DND-41 (cell line): ENCODE measurements around the gene MORN1.

Source experiments
- ATAC-seq: fragments of 200-7000 bp; cut with Tn5 transposase; 3 replicates; pipeline ENCODE4 v1.9.1; 2021; ENCODE audit warnings: low read depth; ENCODE audit not compliant: insufficient read depth
- DNase-seq: peaks from one replicate; pipeline ENCODE4 v3.0.0-alpha.2; 2020
- H2AFZ ChIP-seq: 2 replicates; pipeline ENCODE4 v1.6.0; 2012; ENCODE audit warnings: low read depth, low read length
- H3K27ac ChIP-seq: 2 replicates; pipeline ENCODE4 v1.5.1; 2012; ENCODE audit warnings: low read length, inconsistent platforms
- H3K27me3 ChIP-seq: fragments of 200-600 bp; sonication (generic); 2 replicates; pipeline ENCODE4 v1.6.0; 2012; ENCODE audit warnings: low read length, mild to moderate bottlenecking, inconsistent platforms; ENCODE audit not compliant: insufficient read depth, poor library complexity
- H3K36me3 ChIP-seq: 2 replicates; pipeline ENCODE4 v1.5.1; 2012; ENCODE audit warnings: low read length, inconsistent platforms; ENCODE audit not compliant: insufficient read depth
- H3K4me1 ChIP-seq: 2 replicates; pipeline ENCODE4 v1.5.1; 2012; ENCODE audit warnings: mild to moderate bottlenecking, low read length; ENCODE audit not compliant: insufficient read depth
- H3K4me2 ChIP-seq: 2 replicates; pipeline ENCODE4 v1.6.0; 2012; ENCODE audit warnings: mild to moderate bottlenecking, moderate library complexity, low read length, inconsistent platforms; ENCODE audit not compliant: insufficient read depth
- H3K4me3 ChIP-seq, 2 experiments: fragments of 200-600 bp in 1 of 2; shearing (Covaris generic) in 1 of 2; 2 replicates each; pipeline ENCODE4 v1.5.1; 2012 to 2016; ENCODE audit warnings: inconsistent platforms in 2 of 2, low read length in 2 of 2, mild to moderate bottlenecking in 2 of 2, low read depth in 1 of 2, moderate library complexity in 1 of 2
- H3K79me2 ChIP-seq: 2 replicates; pipeline ENCODE4 v1.6.0; 2012; ENCODE audit warnings: low read length, inconsistent platforms; ENCODE audit not compliant: insufficient read depth
- H3K9ac ChIP-seq: 2 replicates; pipeline ENCODE4 v1.6.0; 2012; ENCODE audit warnings: low read depth, mild to moderate bottlenecking, inconsistent platforms, low read length, moderate library complexity
- H3K9me3 ChIP-seq: 2 replicates; pipeline ENCODE4 v1.5.1; 2012; ENCODE audit warnings: low read length, moderate library complexity, mild to moderate bottlenecking, inconsistent platforms; ENCODE audit not compliant: insufficient read depth, severe bottlenecking
- H4K20me1 ChIP-seq: 2 replicates; pipeline ENCODE4 v1.6.0; 2012; ENCODE audit warnings: low read length; ENCODE audit not compliant: insufficient read depth
- CTCF ChIP-seq: IDR thresholded peaks from 2 replicates; pipeline ENCODE4 v1.5.1; 2012; ENCODE audit warnings: borderline replicate concordance, low read length, moderate library complexity, mild to moderate bottlenecking; ENCODE audit not compliant: poor library complexity, severe bottlenecking; ENCODE audit errors: extremely low read depth
- EZH2 ChIP-seq: IDR thresholded peaks from 3 replicates; pipeline ENCODE4 v1.6.1; 2012; ENCODE audit warnings: borderline replicate concordance, low read depth, mild to moderate bottlenecking, moderate library complexity, low read length, inconsistent platforms; ENCODE audit not compliant: severe bottlenecking

The MORN1 gene

DNA sequence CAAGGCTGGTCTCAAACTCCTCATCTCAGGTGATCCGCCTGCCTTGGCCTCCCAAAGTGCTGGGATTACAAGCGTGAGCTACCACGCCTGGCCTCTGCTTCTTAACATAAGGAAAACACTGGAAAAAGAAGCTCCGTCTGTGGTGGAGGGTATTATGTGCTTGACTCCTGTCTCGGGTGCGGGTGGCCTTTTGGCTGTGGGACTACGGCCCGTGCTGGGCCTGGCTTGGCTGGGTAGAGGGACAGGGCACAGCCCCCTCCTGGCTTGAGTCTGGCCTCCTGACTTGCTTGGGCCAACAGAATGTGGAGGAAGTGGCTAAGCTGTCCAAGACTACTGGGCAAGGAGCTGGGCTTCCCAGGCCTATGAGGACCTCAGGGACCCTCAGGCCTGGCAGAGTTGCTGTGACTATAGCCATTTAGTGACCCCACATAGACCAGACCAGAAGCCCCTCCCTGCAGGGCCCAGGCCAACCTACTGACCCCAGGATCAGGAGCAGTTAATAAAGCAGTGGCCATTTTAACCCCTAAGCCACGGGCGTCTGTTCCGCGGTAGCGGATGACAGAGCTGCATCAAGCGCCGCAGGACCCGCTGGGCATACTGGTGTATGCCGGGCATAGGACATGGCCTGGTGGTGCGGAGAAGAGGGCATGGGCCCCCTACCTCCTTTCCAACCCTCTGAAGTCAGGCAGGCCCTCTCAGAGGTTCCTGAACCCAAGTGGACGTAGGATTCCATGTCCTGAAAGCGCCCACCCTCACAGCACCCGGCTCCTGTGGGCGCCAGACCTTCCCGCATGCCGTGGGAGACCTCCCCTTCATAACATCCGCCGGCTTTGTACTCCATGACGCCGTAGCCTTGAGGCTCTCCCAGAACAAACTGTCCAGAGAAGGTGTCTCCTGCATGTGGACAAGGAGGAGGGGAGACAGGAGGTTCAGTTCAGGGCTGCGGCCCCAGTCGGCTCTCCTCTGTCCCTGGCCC, 4.4 kb downstream of the MORN1 start:
- no peak for TF ChIP-seq EZH2
- no peak for TF ChIP-seq CTCF
- Histone ChIP-seq H4K20me1 (peaks cover 13% of the 10 kb centered on the region), H3K9ac (no peak overlapping the region), H3K4me2 (no peak overlapping the region), H3K4me1 (peaks cover 15% of the 10 kb centered on the region), H3K79me2 (peaks cover 19% of the 10 kb centered on the region), H3K27ac (no peak overlapping the region), H3K4me3 (no peak overlapping the region), H3K9me3 (no peaks in the 10 kb centered on the region), H3K27me3 (no peaks in the 10 kb centered on the region), H3K36me3 (peaks cover 24% of the 10 kb centered on the region), H2AFZ (no peak overlapping the region)
- ATAC-seq (no peak), DNase-seq (no peak)

- no peak overlapping the region for H3K27ac ChIP-seq
- H3K27me3 ChIP-seq, result no peaks in the 10 kb centered on the region
- H3K4me1 ChIP-seq, result peaks cover 13% of the 10 kb centered on the region
- DNase-seq (no peak), ATAC-seq (no peak)
- no peak for TF ChIP-seq EZH2
- TF ChIP-seq CTCF, result no peak
- no peak overlapping the region for H3K4me3 ChIP-seq
- H3K36me3 ChIP-seq, result peaks cover 24% of the 10 kb centered on the region
- H2AFZ ChIP-seq, result no peak overlapping the region
- H3K4me2 ChIP-seq, result no peak overlapping the region
- H3K9me3 ChIP-seq, result no peaks in the 10 kb centered on the region
- peaks cover 21% of the 10 kb centered on the region for H4K20me1 ChIP-seq
- peaks cover 11% of the 10 kb centered on the region for H3K79me2 ChIP-seq
- H3K9ac ChIP-seq, result no peak overlapping the region
Measured at GRCh38 chr1:2385606-2386280, 5.6 kb downstream of the MORN1 start.

GRCh38 chr1:2384941-2385481, 6.3 kb downstream of the MORN1 start:
- no peak overlapping the region for H3K4me2 ChIP-seq
- H3K4me3 ChIP-seq, result no peak overlapping the region
- DNase-seq (no peak), ATAC-seq (no peak)
- H3K36me3 ChIP-seq, result peaks cover 24% of the 10 kb centered on the region
- no peak overlapping the region for H3K27ac ChIP-seq
- peaks cover 3% of the 10 kb centered on the region for H3K79me2 ChIP-seq
- H3K27me3 ChIP-seq, result no peaks in the 10 kb centered on the region
- H2AFZ ChIP-seq, result no peak overlapping the region
- H4K20me1 ChIP-seq, result peaks cover 16% of the 10 kb centered on the region
- H3K9ac ChIP-seq, result no peak overlapping the region
- H3K9me3 ChIP-seq, result no peaks in the 10 kb centered on the region
- TF ChIP-seq EZH2 (no peak), CTCF (no peak)
- H3K4me1 ChIP-seq, result peaks cover 6% of the 10 kb centered on the region
